Measurements from ENCODE around the gene SHANK3. TPM values are rescaled to one million over a fixed set of nuclear protein-coding genes. Genes with fewer than 3 reads are reported as not detected.

Gene SHANK3
- total RNA-seq, 1 experiment from 2014 or later, result 0.12 TPM

- DNase-seq (ENCODE audit: low read depth), result no peak
These were observed 5.6 kb downstream of the SHANK3 start for GRCh38 chr22:50678218-50678650.

GRCh38 chr22:50678651-50679521 is 6.3 kb downstream of the SHANK3 start:
- DNase-seq (ENCODE audit: low read depth), result no peak

GRCh38 chr22:50683086-50683993 is 10.7 kb downstream of the SHANK3 start:
- no peak for DNase-seq (ENCODE audit: low read depth)

- peak; percentile 33 for DNase-seq (ENCODE audit: low read depth)
These were observed 11.4 kb downstream of the SHANK3 start for GRCh38 chr22:50683994-50684371.

- no peak for DNase-seq (ENCODE audit: low read depth)
These were observed 11.9 kb downstream of the SHANK3 start for GRCh38 chr22:50684501-50684900.

- peak; percentile 42 for DNase-seq (ENCODE audit: low read depth)
These were observed 12.4 kb downstream of the SHANK3 start for GRCh38 chr22:50684986-50685385.

GRCh38 chr22:50686794-50687193 is 14.2 kb downstream of the SHANK3 start:
- no peak for DNase-seq (ENCODE audit: low read depth)

GRCh38 chr22:50687829-50688228 is 15.2 kb downstream of the SHANK3 start:
- no peak for DNase-seq (ENCODE audit: low read depth)

- no peak for DNase-seq (ENCODE audit: low read depth)
These were observed 15.8 kb downstream of the SHANK3 start for GRCh38 chr22:50688448-50688847.

- peak; percentile 43 for DNase-seq (ENCODE audit: low read depth)
These were observed 18.9 kb downstream of the SHANK3 start for GRCh38 chr22:50691521-50691920.

GRCh38 chr22:50693462-50693861 is 20.8 kb downstream of the SHANK3 start:
- no peak for DNase-seq (ENCODE audit: low read depth)

GRCh38 chr22:50694099-50694605 is 21.5 kb downstream of the SHANK3 start:
- no peak for DNase-seq (ENCODE audit: low read depth)

GRCh38 chr22:50694766-50695420 is 22.3 kb downstream of the SHANK3 start:
- DNase-seq (ENCODE audit: low read depth), result no peak

- DNase-seq (ENCODE audit: low read depth), result no peak
These were observed 23.0 kb downstream of the SHANK3 start for GRCh38 chr22:50695421-50696250.

GRCh38 chr22:50696251-50696798 is 23.7 kb downstream of the SHANK3 start:
- DNase-seq (ENCODE audit: low read depth), result no peak

- DNase-seq (ENCODE audit: low read depth), result no peak
These were observed 24.4 kb downstream of the SHANK3 start for GRCh38 chr22:50696799-50697561.

GRCh38 chr22:50697667-50698506 is 25.3 kb downstream of the SHANK3 start:
- DNase-seq (ENCODE audit: low read depth), result no peak

GRCh38 chr22:50698546-50698945 is 25.9 kb downstream of the SHANK3 start:
- DNase-seq (ENCODE audit: low read depth), result no peak

Measured in RPMI7951 (cell line).